ENCODE measurements around the gene SOST. TPM values are rescaled to one million over a fixed set of nuclear protein-coding genes. Genes with fewer than 3 reads are reported as not detected.

The SOST gene
- total and polyA plus RNA-seq, 5 experiments from 2014 or later = not detected

DNA sequence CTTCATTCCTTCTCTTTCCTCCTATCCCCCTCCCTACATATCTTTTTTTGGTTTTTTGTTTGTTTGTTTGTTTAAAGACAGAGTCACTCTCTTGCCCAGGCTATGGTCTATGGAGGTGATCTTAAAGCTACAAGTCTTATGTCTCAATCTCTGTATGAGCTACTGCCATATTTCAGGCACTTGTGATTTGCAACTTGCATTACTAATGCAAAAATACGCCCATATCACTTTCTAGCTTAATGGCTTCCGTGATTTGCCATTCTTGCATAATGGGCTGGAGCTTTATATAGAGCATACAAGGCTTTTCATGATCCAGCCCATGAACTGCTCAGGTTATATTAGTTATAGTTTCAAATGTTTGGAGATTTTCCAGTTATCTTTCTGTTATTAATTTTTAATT, 29.1 kb upstream of the SOST start:
- Mint-ChIP-seq H3K36me3 (no peaks in the 10 kb centered on the region), H3K9me3 (no peaks in the 10 kb centered on the region), H3K4me3 (no peak overlapping the region), H3K27ac (no peak overlapping the region), H3K27me3 (peaks cover 3 to 36% (median 21%) of the 10 kb centered on the region in 5 donors), H3K4me1 (no peaks in the 10 kb centered on the region)
- no peak for DNase-seq
- ATAC-seq = no peak
- POLR2A ChIA-PET = no interaction called here

DNA sequence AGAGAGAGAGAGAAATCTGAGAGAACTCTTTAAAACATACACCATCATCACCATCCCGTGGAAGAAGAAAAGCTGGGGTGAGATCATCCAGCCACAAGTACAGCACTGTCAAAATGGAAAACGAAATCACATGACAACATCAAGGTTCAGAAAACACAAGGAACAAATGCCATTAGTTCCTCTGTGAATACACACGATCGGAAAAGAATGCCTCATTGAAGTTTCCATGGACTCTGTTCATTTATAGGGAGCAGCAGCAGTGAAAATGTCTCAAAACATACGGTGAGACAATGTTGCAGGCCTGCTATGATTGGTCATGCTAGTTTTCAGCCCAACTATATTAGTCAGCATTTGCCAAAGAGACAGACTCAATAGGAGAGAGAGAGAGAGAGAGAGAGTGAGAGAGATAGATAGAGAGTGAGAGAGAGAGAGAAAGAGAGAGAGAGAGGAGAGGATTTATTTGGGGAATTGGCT, 26.1 kb upstream of the SOST start:
- POLR2A ChIA-PET = no interaction called here
- H3K27ac Mint-ChIP-seq = peak overlapping the region in 1 of 10 donors; percentile 4
- H3K4me3 Mint-ChIP-seq = no peak overlapping the region
- peaks cover 0 to 4% (median 3%) of the 10 kb centered on the region in 4 donors for H3K4me1 Mint-ChIP-seq
- H3K9me3 Mint-ChIP-seq = no peaks in the 10 kb centered on the region
- no peaks in the 10 kb centered on the region for H3K36me3 Mint-ChIP-seq
- H3K27me3 Mint-ChIP-seq = peaks cover 13 to 45% (median 29%) of the 10 kb centered on the region in 5 donors
- DNase-seq (no peak), ATAC-seq (no peak)

DNA sequence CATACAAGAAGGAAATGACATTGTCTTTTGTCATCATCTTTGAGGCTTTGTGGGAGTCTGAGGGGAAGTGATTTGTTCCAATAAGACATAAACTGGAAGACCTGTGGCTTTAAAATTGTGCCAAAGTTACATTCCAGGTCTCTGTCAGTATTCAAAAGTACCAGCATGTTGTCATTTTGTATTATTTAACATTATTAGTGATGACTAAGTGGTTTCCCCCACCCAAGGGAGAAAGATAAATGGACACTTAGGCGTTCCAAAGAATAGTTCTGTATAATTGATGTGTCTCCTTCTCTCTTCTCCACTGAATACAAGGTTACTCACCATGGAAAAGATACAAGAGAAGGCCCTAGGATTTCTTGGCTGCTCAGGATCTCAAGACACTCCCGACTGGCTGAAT, 25.5 kb upstream of the SOST start:
- ATAC-seq = no peak
- Mint-ChIP-seq H3K27me3 (peaks cover 11 to 45% (median 30%) of the 10 kb centered on the region in 5 donors), H3K36me3 (no peaks in the 10 kb centered on the region), H3K9me3 (no peaks in the 10 kb centered on the region), H3K4me1 (peaks cover 0 to 10% (median 9%) of the 10 kb centered on the region in 4 donors), H3K4me3 (no peak overlapping the region), H3K27ac (no peak overlapping the region)
- no peak for DNase-seq
- POLR2A ChIA-PET = no interaction called here

DNA sequence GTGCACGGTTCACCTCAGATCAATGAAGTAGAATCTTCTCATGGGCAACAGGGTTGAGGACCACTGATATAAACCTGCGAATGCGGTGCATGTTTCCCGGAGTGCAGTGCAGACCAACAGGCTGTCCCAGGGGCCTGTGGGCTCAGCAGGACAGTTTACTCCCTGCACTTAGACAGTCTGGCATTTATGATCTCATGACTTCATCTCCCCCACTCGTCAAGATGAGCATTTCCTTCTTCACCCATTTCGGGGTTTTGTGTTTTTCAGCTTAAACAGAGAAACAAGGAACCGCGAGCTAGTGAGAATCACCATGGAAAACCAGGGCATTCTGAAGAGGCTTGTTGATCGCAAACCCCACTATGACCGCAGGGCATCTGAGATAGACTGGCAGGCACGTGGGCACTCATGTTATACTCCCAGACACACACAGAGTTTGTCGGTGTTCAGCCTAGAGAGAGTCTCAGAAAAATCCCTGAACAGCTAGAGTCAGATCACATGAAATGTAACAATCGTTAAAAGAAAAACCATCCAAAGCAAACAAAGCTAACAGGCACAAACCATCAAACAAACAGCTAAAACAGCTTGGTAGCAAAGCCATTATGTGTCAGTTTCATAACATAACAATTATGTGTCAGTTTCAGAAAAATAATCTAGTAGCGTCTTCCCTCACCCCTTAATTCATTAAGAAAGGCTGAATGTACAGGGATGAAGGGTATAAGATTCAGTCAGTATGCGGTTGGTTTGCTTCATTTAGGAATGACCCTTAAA, 24.5 kb upstream of the SOST start:
- H3K27me3 Mint-ChIP-seq = peaks cover 11 to 45% (median 28%) of the 10 kb centered on the region in 5 donors
- POLR2A ChIA-PET = no interaction called here
- H3K36me3 Mint-ChIP-seq = no peaks in the 10 kb centered on the region
- peaks cover 0 to 11% (median 10%) of the 10 kb centered on the region in 4 donors for H3K4me1 Mint-ChIP-seq
- ATAC-seq = no peak
- no peaks in the 10 kb centered on the region for H3K9me3 Mint-ChIP-seq
- no peak overlapping the region for H3K27ac Mint-ChIP-seq
- no peak for DNase-seq
- H3K4me3 Mint-ChIP-seq = no peak overlapping the region

DNA sequence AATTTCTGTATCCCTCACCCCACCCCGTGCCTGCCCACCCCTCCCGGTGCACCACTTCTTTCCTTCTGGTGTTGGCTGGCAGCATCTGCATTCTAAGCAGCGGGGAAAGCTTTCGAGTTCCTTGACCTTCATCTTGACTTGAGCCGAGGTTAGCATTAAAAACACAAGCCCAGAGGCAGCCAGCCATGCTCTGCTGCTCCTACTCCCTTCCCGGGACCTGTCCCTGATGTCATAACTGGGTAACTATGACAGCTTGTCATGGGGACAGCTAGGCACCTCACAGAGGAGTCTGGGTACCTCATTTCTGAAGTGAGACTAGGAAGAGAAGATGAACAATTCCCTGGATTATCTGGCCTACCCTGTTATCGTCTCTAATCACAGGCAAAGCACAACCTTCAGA, 21.5 kb upstream of the SOST start, which contains the start of gene CFAP97D1:
Gene CFAP97D1 (plus strand): TSS at position 301 of the 400 bp plus-strand sequence. CDS start 28 bp downstream, at position 329.
- Mint-ChIP-seq H3K27ac (peak within 1 kb of the TSS in 8 of 10 donors; percentile 19 to 88 (median 76)), H3K9me3 (no peaks in the 10 kb centered on the region), H3K4me1 (peaks cover 0 to 15% (median 12%) of the 10 kb centered on the region in 4 donors), H3K27me3 (peaks cover 11 to 45% (median 25%) of the 10 kb centered on the region in 5 donors), H3K4me3 (peak within 1 kb of the TSS; percentile 77 to 90 (median 84)), H3K36me3 (no peaks in the 10 kb centered on the region)
- ATAC-seq (no peak), DNase-seq (no peak)
- POLR2A ChIA-PET = interaction anchor here (0.9 kb wide), 1 partner anchor 91 kb away, joined by 3 read pairs; no protein-coding TSS in a partner anchor

DNA sequence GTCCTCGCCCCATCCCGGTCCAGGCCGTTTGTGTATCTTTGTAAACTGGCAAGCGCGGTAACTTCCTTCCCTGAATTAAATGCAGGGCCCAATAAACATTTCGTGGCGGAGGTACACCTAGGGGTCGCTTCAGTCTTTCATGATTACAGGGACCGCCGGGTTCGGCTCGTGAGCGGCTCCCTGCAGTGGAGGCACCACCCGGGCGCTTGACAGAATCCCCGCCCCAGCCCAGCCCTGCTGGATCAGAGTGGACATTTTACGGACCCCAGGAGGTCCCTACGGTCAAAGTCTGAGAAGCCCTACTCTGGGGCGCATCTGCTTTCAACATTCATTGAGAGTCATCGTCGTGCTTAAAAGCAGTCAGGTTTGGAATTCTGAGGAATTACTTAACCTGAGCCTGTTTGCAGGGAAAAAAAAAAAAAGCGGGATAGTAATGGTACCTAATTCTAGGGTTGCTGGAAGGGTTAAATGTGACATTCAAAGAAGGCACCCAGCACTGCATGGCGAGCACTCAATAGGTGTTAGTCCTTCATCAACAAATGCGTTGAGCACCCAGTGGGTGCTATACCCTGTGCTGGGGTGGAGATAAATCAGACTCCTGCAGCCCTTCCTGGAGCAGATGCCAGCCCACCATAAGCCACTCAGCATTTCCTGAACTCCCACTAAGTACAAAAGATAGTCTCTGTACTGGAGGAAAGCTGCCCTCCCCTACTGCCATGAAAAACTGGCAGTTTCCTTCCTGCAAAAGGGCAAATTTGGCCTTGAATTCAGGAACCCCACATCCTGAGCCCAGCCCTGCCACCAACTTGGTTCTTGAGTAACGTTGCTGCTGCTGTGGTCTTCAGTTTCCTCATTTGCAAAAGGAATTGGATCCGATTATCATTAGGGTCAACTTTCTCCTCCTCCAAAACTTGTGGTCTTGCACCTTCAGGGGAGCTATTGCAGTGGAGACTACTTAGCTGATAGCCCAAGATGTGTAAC, 20.8 kb upstream of the SOST start:
- Mint-ChIP-seq H3K4me1 (peaks cover 0 to 15% (median 12%) of the 10 kb centered on the region in 4 donors), H3K9me3 (no peaks in the 10 kb centered on the region), H3K27ac (peak overlapping the region in 8 of 10 donors; percentile 19 to 93 (median 82)), H3K27me3 (peaks cover 11 to 43% (median 24%) of the 10 kb centered on the region in 5 donors), H3K36me3 (no peaks in the 10 kb centered on the region), H3K4me3 (peak overlapping the region; percentile 77 to 90 (median 84))
- no peak for DNase-seq
- ATAC-seq = peak; percentile 52 to 71
- POLR2A ChIA-PET = interaction anchor here (0.9 to 1.1 kb wide), 3 partner anchors 66 to 412 kb away, joined by 3 to 5 read pairs (median 3); no protein-coding TSS in a partner anchor

DNA sequence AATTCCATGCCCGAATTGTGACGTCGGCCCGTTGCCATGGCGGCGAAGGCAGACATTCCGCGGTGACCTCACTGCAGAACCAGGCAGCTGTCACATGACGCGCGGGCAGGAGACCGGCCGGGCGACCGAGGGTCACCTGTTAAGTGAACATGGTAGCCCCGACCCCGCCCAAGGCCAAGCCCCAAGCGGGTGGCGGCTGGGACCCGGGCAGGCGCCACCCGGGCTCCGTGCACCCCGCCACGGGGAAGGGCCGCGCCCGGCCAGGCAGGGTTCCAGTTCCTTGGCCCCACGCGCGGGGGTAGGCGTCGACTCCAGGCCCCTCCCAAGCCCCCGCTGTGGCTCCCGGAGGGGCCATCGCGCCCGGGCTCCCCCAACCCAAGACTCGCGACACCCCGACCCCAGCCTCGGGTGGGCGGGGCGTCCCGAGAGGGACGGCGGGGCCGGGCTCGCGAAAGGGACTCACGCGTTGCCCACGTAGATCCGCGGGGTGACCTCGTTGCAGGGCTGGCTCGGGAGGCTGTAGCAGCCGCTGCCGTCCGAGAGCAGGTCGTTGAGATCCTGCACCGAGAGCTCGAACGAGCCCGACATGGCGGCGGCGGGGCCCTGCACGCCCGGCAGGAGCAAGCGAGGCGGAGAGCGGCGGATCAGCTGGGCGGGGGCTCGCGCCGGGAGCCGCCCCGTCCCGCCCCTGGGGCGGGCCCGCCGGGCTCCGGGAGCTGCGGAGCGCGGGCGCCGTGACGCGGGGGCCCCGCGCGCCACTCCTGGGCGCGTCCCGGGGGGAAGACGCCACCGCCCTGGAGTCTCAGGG, 19.9 kb upstream of the SOST start, which contains the start of gene DUSP3:
Gene DUSP3 (minus strand): TSS at position 641 of the 808 bp plus-strand sequence. CDS start 53 bp downstream, at position 588.
- H3K4me3 Mint-ChIP-seq = peak within 1 kb of the TSS; percentile 81 to 90 (median 86)
- ATAC-seq (peak; percentile 94 to 96), DNase-seq (peak; percentile 62 to 83 (median 76))
- peak within 1 kb of the TSS in 9 of 10 donors; percentile 19 to 93 (median 88) for H3K27ac Mint-ChIP-seq
- no peaks in the 10 kb centered on the region for H3K9me3 Mint-ChIP-seq
- H3K4me1 Mint-ChIP-seq = peaks cover under 1 to 18% (median 12%) of the 10 kb centered on the region in 4 donors
- peaks cover 11 to 34% (median 19%) of the 10 kb centered on the region in 5 donors for H3K27me3 Mint-ChIP-seq
- POLR2A ChIA-PET = interaction anchor here (0.6 to 1.1 kb wide), 3 partner anchors 67 to 491 kb away, joined by 3 to 5 read pairs (median 5); no protein-coding TSS in a partner anchor
- peaks cover 0 to 3% (median 0%) of the 10 kb centered on the region in 3 donors for H3K36me3 Mint-ChIP-seq

DNA sequence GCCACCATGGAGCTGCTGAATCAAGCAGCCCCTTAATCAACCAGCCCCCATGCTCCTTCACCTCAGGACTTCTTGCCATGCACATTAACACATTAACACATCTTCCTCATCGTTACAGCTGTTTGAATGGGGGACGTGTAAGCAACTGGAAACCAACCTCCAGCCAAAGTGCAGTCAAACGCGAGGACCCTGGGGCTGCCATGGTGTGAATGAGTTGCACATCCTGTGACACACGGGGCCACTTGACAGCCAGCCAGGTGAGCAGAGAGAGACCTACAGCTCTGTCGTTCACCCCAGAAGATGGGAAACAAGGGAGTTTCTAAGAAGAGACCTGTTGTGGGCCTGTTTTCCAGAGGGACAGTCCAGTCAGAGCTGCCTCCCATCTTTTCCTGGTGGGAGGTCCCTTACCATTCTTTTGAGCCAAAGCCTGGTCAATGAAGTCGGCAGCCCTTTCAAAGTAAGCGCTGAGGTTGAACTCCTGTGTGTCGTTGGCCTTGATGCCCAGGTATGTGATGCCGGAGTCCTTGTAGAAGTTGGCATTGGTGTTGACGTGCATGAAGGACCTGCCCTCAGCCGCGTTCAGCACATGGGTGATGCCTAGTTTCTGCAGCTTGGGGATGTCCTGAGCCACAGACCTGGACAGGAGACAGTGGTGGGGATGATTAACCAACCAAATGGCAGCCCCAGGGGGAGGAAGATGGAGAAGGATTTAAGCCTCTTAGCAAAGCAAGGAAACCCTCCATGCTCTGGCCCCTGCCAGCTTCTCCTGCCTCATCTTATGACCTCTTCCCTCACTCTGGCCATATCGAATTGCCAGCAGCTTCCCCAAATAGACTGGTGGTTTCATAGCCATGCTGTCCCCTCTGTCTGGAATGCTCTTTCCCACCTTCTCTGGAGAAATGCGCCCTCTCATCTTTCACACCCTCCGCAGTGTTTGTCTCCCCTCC, 16.0 kb upstream of the SOST start:
- H3K27me3 Mint-ChIP-seq = peaks cover 0 to 1% (median 0%) of the 10 kb centered on the region in 5 donors
- H3K4me3 Mint-ChIP-seq = peak overlapping the region in 1 of 10 donors; percentile 1
- POLR2A ChIA-PET = no interaction called here
- H3K4me1 Mint-ChIP-seq = peaks cover 3 to 23% (median 9%) of the 10 kb centered on the region in 4 donors
- ATAC-seq (no peak), DNase-seq (no peak)
- H3K9me3 Mint-ChIP-seq = no peaks in the 10 kb centered on the region
- H3K27ac Mint-ChIP-seq = peak overlapping the region in 2 of 10 donors; percentile 17
- H3K36me3 Mint-ChIP-seq = peaks cover 0 to 27% (median 0%) of the 10 kb centered on the region in 3 donors

DNA sequence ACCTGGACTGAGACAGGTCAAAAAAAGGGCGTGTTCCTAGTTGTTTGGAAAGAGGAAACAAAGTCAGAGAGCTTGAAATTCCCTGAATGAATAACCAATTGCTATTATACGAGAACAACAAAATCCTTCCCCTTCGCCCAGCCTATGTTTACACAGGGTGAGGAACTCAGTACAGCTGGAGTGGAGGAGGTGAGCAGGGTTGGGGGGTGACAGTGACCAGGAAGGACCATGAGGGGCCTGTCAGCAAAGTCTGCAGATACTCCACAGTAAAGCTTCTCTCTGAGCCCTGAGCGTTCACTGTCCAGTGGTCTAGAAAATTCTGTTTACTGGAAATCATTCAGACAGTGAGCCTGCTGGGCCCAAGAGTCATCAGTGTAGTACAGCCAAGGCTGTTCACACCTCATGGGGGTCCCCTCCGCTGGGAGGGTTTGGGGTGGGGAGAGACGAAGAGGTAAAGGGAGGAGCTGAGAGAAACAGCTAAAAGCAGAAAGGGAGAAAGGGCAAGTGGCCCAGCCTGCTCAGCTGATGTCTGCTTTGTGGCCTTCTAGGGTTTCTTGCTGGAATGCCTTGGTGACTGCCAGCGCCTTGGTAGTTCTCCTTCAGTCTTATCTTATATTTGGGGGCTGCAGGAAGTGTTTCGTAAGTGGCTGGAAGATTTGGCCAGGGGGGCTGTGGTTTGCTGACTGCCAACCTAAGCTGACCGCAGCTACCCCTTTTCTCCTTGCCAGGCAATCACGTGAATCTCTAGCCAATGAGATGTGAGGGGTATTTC, 14.5 kb upstream of the SOST start:
- Mint-ChIP-seq H3K9me3 (no peaks in the 10 kb centered on the region), H3K27ac (peak overlapping the region in 2 of 10 donors; percentile 9 to 80), H3K4me3 (peak overlapping the region in 1 of 10 donors; percentile 48), H3K4me1 (peaks cover 0 to 23% (median 5%) of the 10 kb centered on the region in 4 donors), H3K36me3 (peaks cover 0 to 38% (median 4%) of the 10 kb centered on the region in 3 donors), H3K27me3 (no peaks in the 10 kb centered on the region)
- POLR2A ChIA-PET = no interaction called here
- DNase-seq (no peak), ATAC-seq (no peak)

DNA sequence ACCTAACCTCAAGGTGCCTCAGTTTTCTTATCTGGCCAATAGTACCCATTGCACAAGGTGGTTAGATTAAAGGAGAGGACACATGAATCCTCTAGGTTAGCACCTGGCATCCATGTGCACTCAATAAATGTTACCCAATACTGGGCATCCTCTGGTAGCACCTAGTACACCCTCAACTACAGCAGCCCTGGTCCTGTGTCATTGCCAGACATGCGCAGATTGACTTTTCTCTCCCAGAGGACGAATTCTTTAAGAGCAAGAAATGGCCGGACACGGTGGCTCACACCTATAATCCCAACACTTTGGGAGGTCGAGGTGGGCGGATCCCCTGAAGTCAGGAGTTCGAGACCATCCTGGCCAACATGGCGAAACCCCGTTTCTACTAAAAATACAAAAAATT, 12.9 kb upstream of the SOST start:
- Mint-ChIP-seq H3K4me3 (no peak overlapping the region), H3K36me3 (peaks cover 0 to 38% (median 4%) of the 10 kb centered on the region in 3 donors), H3K4me1 (peaks cover 0 to 20% (median 2%) of the 10 kb centered on the region in 4 donors), H3K27me3 (no peaks in the 10 kb centered on the region), H3K27ac (no peak overlapping the region), H3K9me3 (no peaks in the 10 kb centered on the region)
- DNase-seq (no peak), ATAC-seq (no peak)
- POLR2A ChIA-PET = no interaction called here
